ENCODE measurements around the gene SLC29A3. TPM values are rescaled to one million over a fixed set of nuclear protein-coding genes. Genes with fewer than 3 reads are reported as not detected.

SLC29A3 gene
- total RNA-seq, 1 experiment from 2014 or later, result 5.9 TPM

GRCh38 chr10:71289421-71290130 lies 29.5 kb upstream of the SLC29A3 start:
- no peak for DNase-seq (ENCODE audit: low read depth, low spot score)
- ATAC-seq, result no peak
- ChIA-PET RAD21 (ENCODE audit: low non-redundant PET in 1 of 2, low total read pairs in 2 of 2, uncharacterized antibody in 2 of 2, unreplicated experiment in 2 of 2) (no interaction called here), CTCF (no interaction called here), POLR2A (no interaction called here)
- H2AFZ ChIP-seq (ENCODE audit: low read depth, low read length, poor library complexity, severe bottlenecking), result no peak overlapping the region
- no peak overlapping the region for H3K9ac ChIP-seq (ENCODE audit: low read length)
- BruUV-seq (replicated peaks), result no TSS peak
- H3K79me2 ChIP-seq (ENCODE audit: insufficient read depth, low read length), result no peaks in the 10 kb centered on the region
- H4K20me1 ChIP-seq (ENCODE audit: insufficient read depth), result no peaks in the 10 kb centered on the region
- H3K4me2 ChIP-seq (ENCODE audit: low read length), result no peak overlapping the region
- no peaks in the 10 kb centered on the region for H3K27me3 ChIP-seq (ENCODE audit: insufficient read depth, low read length)
- H3K36me3 ChIP-seq (ENCODE audit: control insufficient read depth in 1 of 2, insufficient read depth in 2 of 2, low read length in 2 of 2), result peaks cover 0 to 15% of the 10 kb centered on the region in 2 experiments; a peak in 2 of 4 replicates
- H3K4me3 ChIP-seq (replicated peaks in 1 of 2; ENCODE audit: low read depth in 1 of 2, low read length in 2 of 2), result no peak overlapping the region
- no peaks in the 10 kb centered on the region for H3K9me3 ChIP-seq (ENCODE audit: control insufficient read depth in 1 of 2, insufficient read depth in 1 of 2, low read depth in 1 of 2, low read length in 2 of 2)
- H3K27ac ChIP-seq (ENCODE audit: low read depth, low read length), result no peak overlapping the region
- intact Hi-C loops (cut with micrococcal nuclease), result no loop called here
- no peaks in the 10 kb centered on the region for H3K9me2 ChIP-seq (ENCODE audit: insufficient read depth)
- H3K4me1 ChIP-seq (ENCODE audit: control insufficient read depth in 1 of 2, insufficient read depth in 2 of 2, low read length in 2 of 2), result no peaks in the 10 kb centered on the region
- TF ChIP-seq YY1 (IDR thresholded peaks at IDR 0.05; ENCODE audit: extremely low read depth, insufficient replicate concordance, low read depth, low read length) (no peak), ELF1 (IDR thresholded peaks at IDR 0.05; ENCODE audit: borderline replicate concordance, low read depth) (no peak), REST (IDR thresholded peaks at IDR 0.05; ENCODE audit: low read depth) (no peak), SIN3A (IDR thresholded peaks at IDR 0.05; ENCODE audit: low read depth) (no peak), ZFX (IDR thresholded peaks at IDR 0.05) (no peak)
- TF ChIP-seq, protein P1, sequence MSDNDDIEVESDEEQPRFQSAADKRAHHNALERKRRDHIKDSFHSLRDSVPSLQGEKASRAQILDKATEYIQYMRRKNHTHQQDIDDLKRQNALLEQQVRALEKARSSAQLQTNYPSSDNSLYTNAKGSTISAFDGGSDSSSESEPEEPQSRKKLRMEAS (IDR thresholded peaks at IDR 0.05), result no peak
- TF ChIP-seq, protein P2, sequence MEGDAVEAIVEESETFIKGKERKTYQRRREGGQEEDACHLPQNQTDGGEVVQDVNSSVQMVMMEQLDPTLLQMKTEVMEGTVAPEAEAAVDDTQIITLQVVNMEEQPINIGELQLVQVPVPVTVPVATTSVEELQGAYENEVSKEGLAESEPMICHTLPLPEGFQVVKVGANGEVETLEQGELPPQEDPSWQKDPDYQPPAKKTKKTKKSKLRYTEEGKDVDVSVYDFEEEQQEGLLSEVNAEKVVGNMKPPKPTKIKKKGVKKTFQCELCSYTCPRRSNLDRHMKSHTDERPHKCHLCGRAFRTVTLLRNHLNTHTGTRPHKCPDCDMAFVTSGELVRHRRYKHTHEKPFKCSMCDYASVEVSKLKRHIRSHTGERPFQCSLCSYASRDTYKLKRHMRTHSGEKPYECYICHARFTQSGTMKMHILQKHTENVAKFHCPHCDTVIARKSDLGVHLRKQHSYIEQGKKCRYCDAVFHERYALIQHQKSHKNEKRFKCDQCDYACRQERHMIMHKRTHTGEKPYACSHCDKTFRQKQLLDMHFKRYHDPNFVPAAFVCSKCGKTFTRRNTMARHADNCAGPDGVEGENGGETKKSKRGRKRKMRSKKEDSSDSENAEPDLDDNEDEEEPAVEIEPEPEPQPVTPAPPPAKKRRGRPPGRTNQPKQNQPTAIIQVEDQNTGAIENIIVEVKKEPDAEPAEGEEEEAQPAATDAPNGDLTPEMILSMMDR (IDR thresholded peaks at IDR 0.05 in 2 of 3, conservative IDR thresholded peaks at IDR 0.05 in 1 of 3; ENCODE audit: borderline replicate concordance in 1 of 3, insufficient read depth in 1 of 3, low read depth in 2 of 3, low read length in 2 of 3), result no peak
- TF ChIP-seq, protein P3, sequence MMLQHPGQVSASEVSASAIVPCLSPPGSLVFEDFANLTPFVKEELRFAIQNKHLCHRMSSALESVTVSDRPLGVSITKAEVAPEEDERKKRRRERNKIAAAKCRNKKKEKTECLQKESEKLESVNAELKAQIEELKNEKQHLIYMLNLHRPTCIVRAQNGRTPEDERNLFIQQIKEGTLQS (IDR thresholded peaks at IDR 0.05), result no peak
